ENCODE measurements around the gene AKT3. TPM values are rescaled to one million over a fixed set of nuclear protein-coding genes. Genes with fewer than 3 reads are reported as not detected.

Gene AKT3
- total RNA-seq, 2 donors from 2014 or later: 13.6 to 31.2 TPM

DNA sequence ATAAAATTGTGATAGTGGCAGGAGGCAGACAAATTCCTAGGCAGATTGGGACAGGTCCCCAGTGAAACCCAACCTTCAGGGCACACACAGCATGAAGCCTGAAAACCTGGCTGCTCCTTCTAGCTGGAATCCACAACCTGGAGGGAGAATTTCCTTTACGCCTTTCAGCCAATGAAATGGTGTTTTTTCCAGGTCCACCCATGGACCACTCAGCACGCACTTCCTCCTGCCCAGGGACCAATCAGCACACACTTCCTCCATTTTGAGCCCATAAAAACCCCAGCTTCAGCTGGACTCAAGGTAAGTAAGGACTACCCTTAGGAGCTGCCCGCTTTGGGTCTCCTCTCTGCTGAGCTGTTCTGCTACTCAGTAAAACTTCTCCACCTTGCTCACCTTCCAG is 120.1 kb downstream of the AKT3 start:
- DNase-seq (ENCODE audit: low spot score): no peak
- no peak overlapping the region for H3K27ac ChIP-seq
- peaks cover 0 to 30% of the 10 kb centered on the region in 2 donors for H3K4me1 ChIP-seq
- TF ChIP-seq, protein P1, sequence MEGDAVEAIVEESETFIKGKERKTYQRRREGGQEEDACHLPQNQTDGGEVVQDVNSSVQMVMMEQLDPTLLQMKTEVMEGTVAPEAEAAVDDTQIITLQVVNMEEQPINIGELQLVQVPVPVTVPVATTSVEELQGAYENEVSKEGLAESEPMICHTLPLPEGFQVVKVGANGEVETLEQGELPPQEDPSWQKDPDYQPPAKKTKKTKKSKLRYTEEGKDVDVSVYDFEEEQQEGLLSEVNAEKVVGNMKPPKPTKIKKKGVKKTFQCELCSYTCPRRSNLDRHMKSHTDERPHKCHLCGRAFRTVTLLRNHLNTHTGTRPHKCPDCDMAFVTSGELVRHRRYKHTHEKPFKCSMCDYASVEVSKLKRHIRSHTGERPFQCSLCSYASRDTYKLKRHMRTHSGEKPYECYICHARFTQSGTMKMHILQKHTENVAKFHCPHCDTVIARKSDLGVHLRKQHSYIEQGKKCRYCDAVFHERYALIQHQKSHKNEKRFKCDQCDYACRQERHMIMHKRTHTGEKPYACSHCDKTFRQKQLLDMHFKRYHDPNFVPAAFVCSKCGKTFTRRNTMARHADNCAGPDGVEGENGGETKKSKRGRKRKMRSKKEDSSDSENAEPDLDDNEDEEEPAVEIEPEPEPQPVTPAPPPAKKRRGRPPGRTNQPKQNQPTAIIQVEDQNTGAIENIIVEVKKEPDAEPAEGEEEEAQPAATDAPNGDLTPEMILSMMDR (IDR thresholded peaks at IDR 0.05): no peak
- no peaks in the 10 kb centered on the region for H3K9me3 ChIP-seq
- H3K36me3 ChIP-seq: no peaks in the 10 kb centered on the region
- H3K27me3 ChIP-seq: no peaks in the 10 kb centered on the region
- H3K4me3 ChIP-seq: no peak overlapping the region

DNA sequence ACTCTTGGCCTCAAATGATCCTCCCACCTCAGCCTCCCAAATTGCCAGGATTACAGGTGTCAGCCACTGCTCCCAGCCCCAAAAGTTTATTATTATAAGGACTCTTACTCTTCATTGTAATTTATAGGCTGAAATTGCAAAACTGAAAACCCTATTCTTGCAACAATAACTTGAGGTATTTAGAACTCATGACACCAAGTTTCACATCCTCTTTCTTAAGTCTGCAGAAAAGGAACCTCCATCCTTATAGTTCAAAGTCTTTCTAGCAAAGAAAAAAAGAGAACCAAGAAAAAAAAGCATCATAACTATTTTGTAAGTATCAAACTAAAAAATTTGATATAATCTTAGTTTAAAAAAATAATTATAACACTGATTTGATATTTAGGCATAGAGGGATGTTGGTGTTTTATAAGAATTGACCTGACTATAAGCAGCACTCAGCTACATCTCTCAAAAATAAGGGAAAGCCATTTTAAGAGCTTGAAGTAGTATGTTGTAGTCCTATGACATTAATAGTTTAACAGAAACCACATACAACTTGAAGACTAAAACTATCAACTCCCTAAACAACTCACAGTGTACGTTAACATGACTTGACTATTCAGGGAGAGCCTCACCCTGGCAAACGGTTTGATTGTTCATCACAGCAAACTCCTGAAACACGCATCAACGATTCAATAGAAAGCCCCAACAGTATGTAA is 122.4 kb downstream of the AKT3 start:
- TF ChIP-seq, protein P1 (IDR thresholded peaks at IDR 0.05): no peak
- no peak overlapping the region for H3K27ac ChIP-seq
- DNase-seq (ENCODE audit: low spot score): no peak
- no peak overlapping the region for H3K4me3 ChIP-seq
- H3K9me3 ChIP-seq: no peaks in the 10 kb centered on the region
- H3K36me3 ChIP-seq: no peaks in the 10 kb centered on the region
- no peaks in the 10 kb centered on the region for H3K27me3 ChIP-seq
- peaks cover 0 to 30% of the 10 kb centered on the region in 2 donors for H3K4me1 ChIP-seq

DNA sequence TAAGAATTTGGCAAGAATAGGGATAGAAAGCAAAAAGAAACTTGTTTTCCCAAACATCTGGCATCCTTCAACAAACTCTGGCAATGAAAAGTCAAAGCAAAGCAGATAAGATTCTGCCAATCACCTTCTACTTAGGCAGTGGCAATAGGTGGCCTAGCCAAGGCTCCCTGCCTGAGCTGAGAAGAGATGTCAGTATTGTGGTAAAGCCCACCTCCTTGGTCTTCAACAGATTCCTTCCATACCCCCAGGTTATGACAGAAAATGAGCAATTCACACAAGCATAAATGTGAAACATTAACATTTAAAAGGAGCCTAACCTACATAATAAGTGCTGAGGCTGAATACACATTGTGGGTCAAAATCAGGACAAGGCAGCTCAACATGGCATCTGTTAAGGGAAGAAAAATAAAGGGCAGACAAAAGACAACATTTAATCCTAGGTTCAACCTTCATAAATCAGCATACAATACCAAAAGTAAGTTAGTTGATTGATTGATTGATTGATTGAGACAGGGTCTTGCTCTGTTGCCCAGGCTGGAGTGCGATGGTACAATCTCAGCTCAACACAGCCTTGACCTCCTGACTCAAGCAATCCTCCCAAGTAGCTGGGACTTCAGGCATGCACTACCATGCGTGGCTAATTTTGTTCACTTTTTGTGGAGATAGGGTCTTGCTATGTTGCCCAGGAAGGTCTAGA is 123.1 kb downstream of the AKT3 start:
- H3K4me1 ChIP-seq: peaks cover 0 to 28% of the 10 kb centered on the region in 2 donors

DNA sequence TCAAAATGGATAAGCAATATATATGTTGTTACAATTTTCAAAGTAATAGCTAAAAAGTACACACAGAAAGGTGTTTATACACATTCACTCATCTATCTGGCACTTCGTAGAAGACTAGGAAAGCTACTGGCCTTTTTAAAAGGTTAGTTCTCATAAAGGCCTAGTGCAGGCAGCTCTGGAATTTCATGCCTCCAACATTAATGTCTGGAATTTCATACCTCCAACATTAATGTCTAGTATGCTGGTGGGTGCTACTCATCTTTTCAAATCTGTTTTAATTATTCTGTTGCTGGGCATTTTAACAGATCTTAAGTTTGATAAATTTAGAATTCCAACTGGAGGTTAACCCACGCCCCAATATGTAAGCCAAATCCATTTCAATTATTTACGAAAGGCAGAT is 124.2 kb downstream of the AKT3 start:
- DNase-seq (ENCODE audit: low spot score): no peak
- Histone ChIP-seq H3K4me1 (peaks cover 0 to 17% of the 10 kb centered on the region in 2 donors), H3K36me3 (no peaks in the 10 kb centered on the region), H3K27ac (no peak overlapping the region), H3K27me3 (no peaks in the 10 kb centered on the region), H3K4me3 (no peak overlapping the region), H3K9me3 (no peaks in the 10 kb centered on the region)
- TF ChIP-seq, protein P1 (IDR thresholded peaks at IDR 0.05): no peak

More for the DNA sequence above, 123.1 kb downstream of the AKT3 start:
- H3K4me3 ChIP-seq: no peak overlapping the region
- H3K27ac ChIP-seq: no peak overlapping the region
- no peak for DNase-seq (ENCODE audit: low spot score)
- no peaks in the 10 kb centered on the region for H3K9me3 ChIP-seq
- no peaks in the 10 kb centered on the region for H3K36me3 ChIP-seq
- no peaks in the 10 kb centered on the region for H3K27me3 ChIP-seq
- TF ChIP-seq, protein P1 (IDR thresholded peaks at IDR 0.05): no peak

DNA sequence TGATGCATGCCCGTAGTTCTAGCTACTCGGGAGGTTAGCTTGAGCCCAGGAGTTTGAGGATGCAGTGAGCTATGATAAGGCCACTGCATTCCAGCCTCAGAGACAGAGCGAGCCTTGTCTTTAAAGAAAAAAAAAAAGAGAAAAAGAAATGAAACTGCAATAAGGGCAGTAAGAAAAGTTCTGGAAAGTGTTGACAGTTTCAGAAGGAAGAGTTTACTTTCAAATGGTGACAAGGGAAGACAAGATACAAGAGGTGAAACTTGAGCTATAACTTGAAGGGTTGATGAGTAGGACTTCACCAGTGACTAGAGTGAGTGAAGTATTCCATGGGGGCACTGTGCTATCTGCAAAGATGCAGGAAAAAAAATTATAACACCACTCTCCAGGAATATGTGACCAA is 125.0 kb downstream of the AKT3 start:
- H3K4me1 ChIP-seq: peaks cover 0 to 9% of the 10 kb centered on the region in 2 donors
- TF ChIP-seq, protein P1 (IDR thresholded peaks at IDR 0.05): no peak
- DNase-seq (ENCODE audit: low spot score): no peak
- no peak overlapping the region for H3K27ac ChIP-seq
- no peaks in the 10 kb centered on the region for H3K27me3 ChIP-seq
- no peak overlapping the region for H3K4me3 ChIP-seq
- no peaks in the 10 kb centered on the region for H3K36me3 ChIP-seq
- no peaks in the 10 kb centered on the region for H3K9me3 ChIP-seq

Measured in right atrium auricular region (tissue), 2 donors.